Liver (tissue), 9 donors: Measurements from ENCODE around the gene KIF7. TPM values are rescaled to one million over a fixed set of nuclear protein-coding genes. Genes with fewer than 3 reads are reported as not detected.

Experiments used
- DNase-seq: peaks from one replicate; pipeline ENCODE4 v3.0.0-alpha.2; 2017; ENCODE audit warnings: low spot score
- H3K27ac ChIP-seq, 2 donors: one replicate each; pipeline ENCODE4 v1.7.0; 2013; ENCODE audit warnings: inconsistent platforms in 2 of 2, low read length in 2 of 2, control low read depth in 1 of 2, low read depth in 1 of 2, mild to moderate bottlenecking in 1 of 2
- H3K27me3 ChIP-seq, 4 donors: one replicate each; pipeline versions ENCODE4 v1.6.1 to v1.7.0; 2013; ENCODE audit warnings: low read length in 3 of 4, inconsistent platforms in 1 of 4, mild to moderate bottlenecking in 1 of 4, moderate library complexity in 1 of 4; ENCODE audit not compliant: control insufficient read depth in 4 of 4, insufficient read depth in 4 of 4
- H3K36me3 ChIP-seq, 4 donors: one replicate each; pipeline versions ENCODE4 v1.6.1 to v1.7.0; 2013; ENCODE audit warnings: low read length in 3 of 4, mild to moderate bottlenecking in 3 of 4, low read depth in 1 of 4, moderate library complexity in 1 of 4; ENCODE audit not compliant: control insufficient read depth in 4 of 4, insufficient read depth in 3 of 4
- H3K4me1 ChIP-seq, 4 donors: one replicate each; pipeline versions ENCODE4 v1.6.1 to v1.7.0; 2013; ENCODE audit warnings: low read length in 3 of 4, mild to moderate bottlenecking in 3 of 4, moderate library complexity in 1 of 4; ENCODE audit not compliant: control insufficient read depth in 4 of 4, insufficient read depth in 4 of 4
- H3K4me3 ChIP-seq, 3 donors: one replicate each; pipeline versions ENCODE4 v1.6.1 to v1.7.0; 2013; ENCODE audit warnings: low read length in 3 of 3, control low read depth in 1 of 3, low read depth in 1 of 3, mild to moderate bottlenecking in 1 of 3
- H3K9ac ChIP-seq, 2 donors: one replicate each; pipeline ENCODE4 v1.7.0; 2013; ENCODE audit warnings: low read length in 2 of 2, mild to moderate bottlenecking in 2 of 2, moderate library complexity in 2 of 2, control low read depth in 1 of 2, low read depth in 1 of 2
- H3K9me3 ChIP-seq, 4 donors: one replicate each; pipeline versions ENCODE4 v1.6.1 to v1.7.0; 2013; ENCODE audit warnings: low read length in 3 of 4; ENCODE audit not compliant: control insufficient read depth in 4 of 4
- EGR1 ChIP-seq, 2 donors: IDR thresholded peaks; 2 replicates each; pipeline ENCODE4 v1.6.1; 2016 to 2018; ENCODE audit warnings: antibody characterized with exemption in 2 of 2, low read depth in 2 of 2
- GABPA ChIP-seq, 2 donors: IDR thresholded peaks in 1 of 2; conservative IDR thresholded peaks in 1 of 2; 2 replicates each; pipeline ENCODE4 v1.6.1; 2016; ENCODE audit warnings: antibody characterized with exemption in 2 of 2, mild to moderate bottlenecking in 1 of 2, moderate library complexity in 1 of 2
- HNF4A ChIP-seq, 2 donors: conservative IDR thresholded peaks; 2 replicates each; pipeline ENCODE4 v1.6.1; 2016; ENCODE audit warnings: antibody characterized with exemption in 2 of 2, mild to moderate bottlenecking in 2 of 2
- HNF4G ChIP-seq: IDR thresholded peaks from 2 replicates; pipeline ENCODE4 v1.6.1; 2016; ENCODE audit warnings: antibody characterized with exemption
- NR2F2 ChIP-seq: IDR thresholded peaks from 2 replicates; pipeline ENCODE4 v1.6.1; 2016; ENCODE audit warnings: antibody characterized with exemption
- RAD21 ChIP-seq, 2 donors: IDR thresholded peaks; 2 replicates each; pipeline ENCODE4 v1.6.1; 2016; ENCODE audit warnings: antibody characterized with exemption in 2 of 2, mild to moderate bottlenecking in 2 of 2
- RXRA ChIP-seq, 2 donors: IDR thresholded peaks; 2 replicates each; pipeline ENCODE4 v1.6.1; 2017 to 2018; ENCODE audit warnings: antibody characterized with exemption in 2 of 2, mild to moderate bottlenecking in 1 of 2
- SP1 ChIP-seq: IDR thresholded peaks from 2 replicates; pipeline ENCODE4 v1.6.1; 2018; ENCODE audit warnings: antibody characterized with exemption, mild to moderate bottlenecking
- WGBS: extraction: QIAGEN DNeasy Blood & Tissue Kit; methylation state at CpG from one replicate; pipeline ENCODE4 v1.1.7; 2013; 5-methylcytosine and 5-hydroxymethylcytosine counted together
- polyA plus RNA-seq, 2 donors: library from polyadenylated mRNA; stranded (reverse) in 1 of 2; unstranded in 1 of 2; fragments of 200-250 nt in 1 of 2; fragments of >200 nt in 1 of 2; fragmentation: Nextera tagmentation in 1 of 2; extraction: Ambion mirVana in 1 of 2; gene quantifications; one replicate each; pipeline versions ENCODE4 v1.2.1 to v1.2.3, GENCODE V29; 2013 to 2015
- total RNA-seq, 2 donors: library from RNA; depleted of rRNA; stranded (reverse); fragments of >200 nt; gene quantifications; one replicate each; pipeline ENCODE4 v1.2.3, GENCODE V29; 2014
- TF ChIP-seq, protein P1 (sequence below): fragments of 150-350 bp; IDR thresholded peaks from 2 replicates; pipeline ENCODE4 v1.5.1; 2017; ENCODE audit warnings: improper control_type of control experiment, low read depth, low read length; ENCODE audit not compliant: missing input control
- TF ChIP-seq, protein P2 (sequence below): IDR thresholded peaks from 2 replicates; pipeline ENCODE4 v1.6.1; 2016; ENCODE audit warnings: antibody characterized with exemption
- TF ChIP-seq, protein P3 (sequence below): IDR thresholded peaks from 2 replicates; pipeline ENCODE4 v1.6.1; 2016; ENCODE audit warnings: antibody characterized with exemption
- donor health status: healthy.
- donor health status: healthy.
- donor health status: healthy.
- donor health status: healthy.
- donor health status: healthy.

KIF7 gene
- total and polyA plus RNA-seq, 4 donors, result 0.04 to 1.3 (median 0.72) TPM

DNA sequence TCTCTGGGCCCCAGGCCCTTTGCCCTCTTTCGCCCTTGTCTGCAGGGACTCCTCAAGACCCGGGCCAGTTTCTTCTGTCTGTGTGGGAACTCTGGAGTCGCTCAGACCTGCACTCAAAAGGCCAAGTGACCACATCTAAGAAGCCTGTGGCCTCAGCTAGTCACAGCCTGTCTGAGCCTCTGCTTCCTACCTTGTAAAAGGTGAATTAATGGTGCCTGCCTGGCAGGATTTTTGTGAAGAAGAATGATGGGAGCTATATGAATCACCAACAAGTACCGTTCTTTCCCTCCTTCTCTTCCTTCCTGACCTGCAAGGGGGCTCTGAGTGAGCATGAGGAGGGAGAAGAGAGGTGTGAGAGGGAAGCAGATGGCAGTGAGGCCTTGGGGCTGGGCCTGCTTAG, 16.4 kb upstream of the KIF7 start:
- no peak for DNase-seq
- Histone ChIP-seq H3K27ac (no peak overlapping the region), H3K27me3 (no peaks in the 10 kb centered on the region), H3K4me3 (no peak overlapping the region), H3K36me3 (peaks cover 0 to 11% (median 1%) of the 10 kb centered on the region in 4 donors), H3K9me3 (no peaks in the 10 kb centered on the region), H3K4me1 (peaks cover 0 to 25% (median 20%) of the 10 kb centered on the region in 4 donors), H3K9ac (no peak overlapping the region)
- TF ChIP-seq HNF4A (conservative IDR thresholded peaks at IDR 0.05), result no peak
- WGBS, result 64% methylated on average over 4 of the region's 4 CpGs

DNA sequence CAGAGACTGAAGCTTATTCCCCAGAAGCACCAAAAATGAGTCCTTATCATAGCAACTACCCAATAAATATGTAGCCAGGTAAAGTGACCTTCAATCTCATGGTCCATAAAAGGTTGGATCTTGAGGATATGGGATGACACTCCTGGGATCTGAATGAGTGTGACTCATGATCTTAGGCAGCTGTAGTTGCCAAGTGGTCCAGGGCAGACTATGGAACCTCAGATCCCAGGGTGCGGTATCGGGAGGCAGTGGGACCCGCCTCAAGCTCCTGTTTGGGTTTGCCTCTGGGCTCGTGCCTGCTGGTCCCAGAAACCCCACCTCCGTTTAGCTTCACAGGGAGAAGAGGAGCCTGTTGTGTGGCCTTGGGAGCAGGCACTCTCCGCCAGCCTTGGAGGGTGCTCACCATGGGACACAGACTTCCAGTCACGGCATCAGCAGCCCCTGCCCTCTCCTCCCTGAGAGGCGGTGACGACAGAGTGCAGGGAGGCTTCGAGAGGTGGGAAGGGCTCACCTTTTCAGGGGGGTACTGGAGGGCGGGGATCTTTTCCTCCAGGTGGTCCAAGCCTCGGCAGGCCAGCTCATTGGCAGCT, 15.8 kb upstream of the KIF7 start:
- TF ChIP-seq RXRA (IDR thresholded peaks at IDR 0.05) (no peak), NR2F2 (no peak), HNF4G (no peak), GABPA (IDR thresholded peaks at IDR 0.05 in 1 of 2, conservative IDR thresholded peaks at IDR 0.05 in 1 of 2) (no peak), RAD21 (IDR thresholded peaks at IDR 0.05) (no peak), SP1 (no peak), EGR1 (IDR thresholded peaks at IDR 0.05; ENCODE audit: low read depth in 2 of 2) (no peak)
- TF ChIP-seq, protein P1, sequence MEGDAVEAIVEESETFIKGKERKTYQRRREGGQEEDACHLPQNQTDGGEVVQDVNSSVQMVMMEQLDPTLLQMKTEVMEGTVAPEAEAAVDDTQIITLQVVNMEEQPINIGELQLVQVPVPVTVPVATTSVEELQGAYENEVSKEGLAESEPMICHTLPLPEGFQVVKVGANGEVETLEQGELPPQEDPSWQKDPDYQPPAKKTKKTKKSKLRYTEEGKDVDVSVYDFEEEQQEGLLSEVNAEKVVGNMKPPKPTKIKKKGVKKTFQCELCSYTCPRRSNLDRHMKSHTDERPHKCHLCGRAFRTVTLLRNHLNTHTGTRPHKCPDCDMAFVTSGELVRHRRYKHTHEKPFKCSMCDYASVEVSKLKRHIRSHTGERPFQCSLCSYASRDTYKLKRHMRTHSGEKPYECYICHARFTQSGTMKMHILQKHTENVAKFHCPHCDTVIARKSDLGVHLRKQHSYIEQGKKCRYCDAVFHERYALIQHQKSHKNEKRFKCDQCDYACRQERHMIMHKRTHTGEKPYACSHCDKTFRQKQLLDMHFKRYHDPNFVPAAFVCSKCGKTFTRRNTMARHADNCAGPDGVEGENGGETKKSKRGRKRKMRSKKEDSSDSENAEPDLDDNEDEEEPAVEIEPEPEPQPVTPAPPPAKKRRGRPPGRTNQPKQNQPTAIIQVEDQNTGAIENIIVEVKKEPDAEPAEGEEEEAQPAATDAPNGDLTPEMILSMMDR, result no peak
- TF ChIP-seq, protein P2, sequence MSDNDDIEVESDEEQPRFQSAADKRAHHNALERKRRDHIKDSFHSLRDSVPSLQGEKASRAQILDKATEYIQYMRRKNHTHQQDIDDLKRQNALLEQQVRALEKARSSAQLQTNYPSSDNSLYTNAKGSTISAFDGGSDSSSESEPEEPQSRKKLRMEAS, result no peak
- no peak overlapping the region for H3K27ac ChIP-seq
- WGBS, result 91% methylated on average over 12 of the region's 12 CpGs
- H3K36me3 ChIP-seq, result peaks cover 0 to 11% (median 1%) of the 10 kb centered on the region in 4 donors
- no peak overlapping the region for H3K9ac ChIP-seq
- no peaks in the 10 kb centered on the region for H3K27me3 ChIP-seq
- no peaks in the 10 kb centered on the region for H3K9me3 ChIP-seq
- no peak overlapping the region for H3K4me3 ChIP-seq
- peaks cover 0 to 24% (median 20%) of the 10 kb centered on the region in 4 donors for H3K4me1 ChIP-seq
- no peak for DNase-seq

DNA sequence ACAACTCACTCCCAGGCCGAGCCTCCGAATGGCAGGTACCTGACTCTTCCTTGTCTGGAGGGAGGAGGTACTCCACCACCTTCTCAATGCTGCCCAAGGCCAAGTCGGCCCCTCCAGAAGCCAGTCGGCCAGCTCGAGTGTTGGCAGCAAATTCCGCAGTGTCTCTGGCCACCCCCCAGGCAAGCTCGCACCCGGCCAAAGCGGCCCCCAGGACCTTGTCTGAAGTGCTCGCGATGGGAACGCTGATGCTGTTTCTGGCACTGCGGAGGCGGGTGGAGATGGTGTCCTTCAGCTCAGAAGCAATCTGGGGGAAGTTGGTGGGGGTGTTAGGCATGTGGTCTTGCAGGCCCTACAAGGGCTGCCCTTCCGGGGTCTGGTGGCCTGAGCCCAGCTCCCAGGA, 14.7 kb upstream of the KIF7 start:
- Histone ChIP-seq H3K9ac (no peak overlapping the region), H3K27me3 (no peaks in the 10 kb centered on the region), H3K4me3 (no peak overlapping the region), H3K9me3 (no peaks in the 10 kb centered on the region), H3K27ac (no peak overlapping the region), H3K4me1 (peaks cover 0 to 18% (median 15%) of the 10 kb centered on the region in 4 donors), H3K36me3 (peaks cover 0 to 11% (median 1%) of the 10 kb centered on the region in 4 donors)
- WGBS, result 96% methylated on average over 15 of the region's 15 CpGs
- DNase-seq, result no peak
- TF ChIP-seq, protein P3, sequence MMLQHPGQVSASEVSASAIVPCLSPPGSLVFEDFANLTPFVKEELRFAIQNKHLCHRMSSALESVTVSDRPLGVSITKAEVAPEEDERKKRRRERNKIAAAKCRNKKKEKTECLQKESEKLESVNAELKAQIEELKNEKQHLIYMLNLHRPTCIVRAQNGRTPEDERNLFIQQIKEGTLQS, result no peak
